ENCODE results near the gene VWA8.
"Not testable (repeated sequence)": the region's sequence is repeated elsewhere in the genome, so short reads cannot be mapped to it uniquely, and the experiment has no call there.

Gene VWA8

DNA sequence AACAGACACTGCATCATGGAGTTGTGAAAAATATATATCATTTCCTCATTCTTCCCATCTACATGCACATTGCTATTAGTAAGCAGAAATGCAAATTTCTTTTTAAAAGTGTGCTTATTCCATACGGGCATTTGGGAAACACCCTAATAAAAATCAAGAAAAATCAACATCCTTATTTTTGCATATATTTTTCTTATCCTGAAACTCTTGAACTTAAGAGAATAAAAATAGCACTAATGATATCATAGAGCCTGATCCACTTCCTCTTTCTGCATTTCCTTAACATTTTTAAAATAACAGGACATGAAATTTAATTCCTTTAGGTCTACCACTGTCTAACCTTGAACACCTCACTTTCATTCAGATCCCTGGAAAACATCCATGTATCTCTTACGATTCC, 123.3 kb downstream of the VWA8 start:
- peak; percentile 42 for DNase-seq (ENCODE audit: low read depth)
- no peak overlapping the region for H3K4me3 ChIP-seq (ENCODE audit: low read depth, low read length)
- TF ChIP-seq MYC (IDR thresholded peaks at IDR 0.05; ENCODE audit: low read depth, low read length) (no peak), POLR2A (IDR thresholded peaks at IDR 0.05; ENCODE audit: extremely low read depth, insufficient read length) (no peak), MAX (IDR thresholded peaks at IDR 0.05; ENCODE audit: low read depth, low read length) (no peak), CTCF (IDR thresholded peaks at IDR 0.05; ENCODE audit: low read depth, low read length) (no peak)

DNA sequence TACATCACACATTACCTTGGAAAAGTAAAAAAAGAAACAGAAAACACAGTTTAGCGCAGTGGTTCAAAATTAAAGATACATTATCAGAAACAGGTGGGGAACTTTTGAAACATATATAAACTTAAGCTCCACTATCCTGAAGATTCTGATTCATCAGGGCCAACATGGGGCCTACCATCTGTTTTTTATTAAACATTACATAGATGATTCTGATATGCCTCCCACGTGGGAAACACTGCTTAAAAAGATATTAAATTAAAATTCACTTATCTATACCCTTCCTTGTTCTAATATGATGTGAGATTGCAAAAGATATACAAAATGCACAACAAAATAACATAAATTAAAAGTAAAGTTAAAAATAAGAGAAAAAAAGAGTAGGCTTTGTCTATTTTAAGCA, 125.0 kb downstream of the VWA8 start:
- H3K4me3 ChIP-seq (ENCODE audit: low read depth, low read length) = no peak overlapping the region
- DNase-seq (ENCODE audit: low read depth) = no peak
- TF ChIP-seq CTCF (IDR thresholded peaks at IDR 0.05; ENCODE audit: low read depth, low read length) (no peak), MAX (IDR thresholded peaks at IDR 0.05; ENCODE audit: low read depth, low read length) (no peak), MYC (IDR thresholded peaks at IDR 0.05; ENCODE audit: low read depth, low read length) (no peak), POLR2A (IDR thresholded peaks at IDR 0.05; ENCODE audit: extremely low read depth, insufficient read length) (no peak)

DNA sequence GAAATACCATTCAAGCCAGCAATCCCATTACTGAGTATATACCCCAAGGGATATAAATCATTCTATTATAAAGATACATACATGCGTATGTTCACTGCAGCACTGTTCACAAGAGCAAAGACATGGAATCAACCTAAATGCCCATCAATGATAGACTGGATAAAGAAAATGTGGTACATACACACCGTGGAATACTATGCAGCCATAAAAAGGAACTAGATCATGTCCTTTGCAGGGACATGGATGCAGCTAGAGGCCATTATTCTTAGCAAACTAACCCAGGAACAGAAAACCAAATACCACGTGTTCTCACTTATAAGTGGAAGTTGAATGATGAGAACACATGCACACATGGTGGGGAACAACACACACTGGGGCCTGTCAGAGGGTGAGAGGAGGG, 126.2 kb downstream of the VWA8 start:
- DNase-seq (ENCODE audit: low read depth); H3K4me3 ChIP-seq (ENCODE audit: low read depth, low read length): not testable (repeated sequence)

DNA sequence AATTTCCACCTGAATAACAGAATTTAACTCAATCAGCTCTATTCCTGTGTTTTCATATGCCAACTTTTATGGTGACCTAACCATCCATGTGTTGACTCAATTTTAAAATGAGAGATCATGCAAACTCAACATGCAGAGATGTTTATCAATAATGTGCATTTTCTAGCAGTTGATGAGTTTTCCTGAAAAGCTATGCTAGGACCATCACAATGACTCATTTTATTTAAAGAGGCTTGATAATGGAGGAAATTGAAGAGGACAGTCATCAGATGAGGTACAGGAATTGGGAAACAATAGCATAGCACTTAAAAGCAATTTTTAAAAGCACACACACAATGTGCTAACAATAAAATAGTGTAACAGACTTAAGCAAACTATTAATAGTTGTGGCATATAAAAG, 127.1 kb downstream of the VWA8 start:
- no peak overlapping the region for H3K4me3 ChIP-seq (ENCODE audit: low read depth, low read length)
- TF ChIP-seq POLR2A (IDR thresholded peaks at IDR 0.05; ENCODE audit: extremely low read depth, insufficient read length) = no peak
- no peak for TF ChIP-seq CTCF (IDR thresholded peaks at IDR 0.05; ENCODE audit: low read depth, low read length)
- TF ChIP-seq MYC (IDR thresholded peaks at IDR 0.05; ENCODE audit: low read depth, low read length) = no peak
- no peak for TF ChIP-seq MAX (IDR thresholded peaks at IDR 0.05; ENCODE audit: low read depth, low read length)
- no peak for DNase-seq (ENCODE audit: low read depth)

DNA sequence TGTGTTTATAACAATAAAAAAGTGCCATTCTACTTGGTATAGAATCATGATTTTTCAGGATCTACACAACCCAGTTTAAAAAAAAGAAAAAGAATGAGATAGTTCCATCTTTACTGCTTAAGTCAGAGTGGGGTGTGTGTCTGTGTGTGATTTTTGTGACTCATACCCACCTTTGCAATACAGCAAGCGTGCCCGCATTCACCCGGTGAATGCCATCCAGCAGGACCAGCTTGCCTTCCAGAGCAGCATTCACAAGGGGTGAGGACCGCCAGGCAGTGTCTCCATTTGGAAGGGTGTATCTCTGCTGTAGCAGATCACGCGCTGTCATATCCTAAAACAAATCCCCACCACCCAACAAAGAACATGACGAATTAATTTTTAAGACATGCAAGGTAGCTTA, 127.7 kb downstream of the VWA8 start:
- H3K4me3 ChIP-seq (ENCODE audit: low read depth, low read length) = no peak overlapping the region
- no peak for TF ChIP-seq MYC (IDR thresholded peaks at IDR 0.05; ENCODE audit: low read depth, low read length)
- no peak for TF ChIP-seq POLR2A (IDR thresholded peaks at IDR 0.05; ENCODE audit: extremely low read depth, insufficient read length)
- no peak for TF ChIP-seq MAX (IDR thresholded peaks at IDR 0.05; ENCODE audit: low read depth, low read length)
- no peak for TF ChIP-seq CTCF (IDR thresholded peaks at IDR 0.05; ENCODE audit: low read depth, low read length)
- no peak for DNase-seq (ENCODE audit: low read depth)

DNA sequence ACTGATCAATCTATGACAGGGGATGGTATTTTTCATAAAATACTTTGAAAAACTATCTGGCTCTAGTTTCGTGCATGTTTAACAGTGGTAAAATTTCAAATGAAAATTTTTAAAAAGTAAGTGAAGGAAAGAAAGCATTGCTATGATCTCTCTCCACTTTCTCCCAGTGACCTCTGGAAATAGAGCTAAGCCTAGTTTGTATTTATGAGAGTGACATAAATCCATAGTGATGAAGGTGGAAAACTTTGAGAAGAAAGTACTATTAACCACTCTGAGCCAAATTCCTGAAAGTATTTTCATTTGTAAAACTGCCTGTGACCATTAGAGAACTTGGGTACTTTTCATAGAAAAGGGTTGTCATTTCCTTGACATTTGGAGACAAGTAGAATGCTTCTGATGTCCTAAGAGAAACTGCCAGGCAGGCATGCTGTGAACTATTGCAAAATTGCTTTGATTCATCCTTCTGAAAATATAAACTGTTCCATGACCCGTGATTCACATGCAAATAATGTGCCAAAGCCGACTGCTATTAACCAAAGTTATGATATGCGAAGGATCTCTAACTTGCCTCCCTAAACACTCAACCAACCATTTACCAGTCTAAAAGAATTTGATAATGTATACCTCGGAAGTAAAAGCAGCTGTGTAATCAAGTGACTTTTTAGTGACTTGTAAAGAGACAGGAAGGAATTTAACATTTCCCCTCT, 133.2 kb downstream of the VWA8 start:
- peak; percentile 9 for DNase-seq (ENCODE audit: low read depth)
- no peak overlapping the region for H3K4me3 ChIP-seq (ENCODE audit: low read depth, low read length)
- TF ChIP-seq POLR2A (IDR thresholded peaks at IDR 0.05; ENCODE audit: extremely low read depth, insufficient read length) (no peak), MAX (IDR thresholded peaks at IDR 0.05; ENCODE audit: low read depth, low read length) (no peak), MYC (IDR thresholded peaks at IDR 0.05; ENCODE audit: low read depth, low read length) (no peak)

DNA sequence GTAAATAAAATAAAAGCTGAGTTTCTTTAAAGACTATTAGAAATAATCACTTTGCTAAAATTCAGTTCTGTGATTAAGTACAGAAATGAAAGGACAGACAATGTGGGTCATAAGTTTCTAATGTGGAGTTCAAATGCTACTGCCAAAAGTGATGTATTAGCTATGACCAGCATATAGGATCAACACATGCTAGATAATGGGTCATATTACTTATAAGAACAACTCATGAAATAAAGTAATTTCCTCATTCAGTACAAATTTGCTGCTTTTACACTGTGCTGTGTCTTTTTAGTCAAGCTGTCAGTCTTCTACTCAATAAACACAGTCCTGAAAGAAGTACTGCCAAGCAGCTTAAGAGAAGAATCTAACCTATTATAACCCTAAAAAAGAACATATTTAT, 135.2 kb downstream of the VWA8 start:
- no peak for DNase-seq (ENCODE audit: low read depth)
- no peak overlapping the region for H3K4me3 ChIP-seq (ENCODE audit: low read depth, low read length)
- TF ChIP-seq POLR2A (IDR thresholded peaks at IDR 0.05; ENCODE audit: extremely low read depth, insufficient read length) (no peak), MYC (IDR thresholded peaks at IDR 0.05; ENCODE audit: low read depth, low read length) (no peak), CTCF (IDR thresholded peaks at IDR 0.05; ENCODE audit: low read depth, low read length) (no peak), MAX (IDR thresholded peaks at IDR 0.05; ENCODE audit: low read depth, low read length) (no peak)

All from NB4 (cell line).